ENCODE measurements around the gene ZNF750.

The ZNF750 gene

GRCh38 chr17:82838386-82839063 is 1.3 kb downstream of the ZNF750 start:
- no peak overlapping the region for H3K4me3 ChIP-seq (ENCODE audit: low read depth, low read length)
- no peak for DNase-seq (ENCODE audit: low read depth)
- TF ChIP-seq CTCF (IDR thresholded peaks at IDR 0.05; ENCODE audit: insufficient read depth, low read depth, low read length, missing control alignments) = no peak

- no peak for DNase-seq (ENCODE audit: low read depth)
- H3K4me3 ChIP-seq (ENCODE audit: low read depth, low read length) = no peak overlapping the region
- TF ChIP-seq CTCF (IDR thresholded peaks at IDR 0.05; ENCODE audit: insufficient read depth, low read depth, low read length, missing control alignments) = no peak
Measured at GRCh38 chr17:82837586-82838320, 2.1 kb downstream of the ZNF750 start.

- DNase-seq (ENCODE audit: low read depth) = no peak
- no peak overlapping the region for H3K4me3 ChIP-seq (ENCODE audit: low read depth, low read length)
- no peak for TF ChIP-seq CTCF (IDR thresholded peaks at IDR 0.05; ENCODE audit: insufficient read depth, low read depth, low read length, missing control alignments)
Measured at GRCh38 chr17:82836823-82837357, 2.9 kb downstream of the ZNF750 start.

GRCh38 chr17:82835766-82836512 is 3.9 kb downstream of the ZNF750 start:
- no peak overlapping the region for H3K4me3 ChIP-seq (ENCODE audit: low read depth, low read length)
- TF ChIP-seq CTCF (IDR thresholded peaks at IDR 0.05; ENCODE audit: insufficient read depth, low read depth, low read length, missing control alignments) = no peak
- DNase-seq (ENCODE audit: low read depth) = no peak

DNA sequence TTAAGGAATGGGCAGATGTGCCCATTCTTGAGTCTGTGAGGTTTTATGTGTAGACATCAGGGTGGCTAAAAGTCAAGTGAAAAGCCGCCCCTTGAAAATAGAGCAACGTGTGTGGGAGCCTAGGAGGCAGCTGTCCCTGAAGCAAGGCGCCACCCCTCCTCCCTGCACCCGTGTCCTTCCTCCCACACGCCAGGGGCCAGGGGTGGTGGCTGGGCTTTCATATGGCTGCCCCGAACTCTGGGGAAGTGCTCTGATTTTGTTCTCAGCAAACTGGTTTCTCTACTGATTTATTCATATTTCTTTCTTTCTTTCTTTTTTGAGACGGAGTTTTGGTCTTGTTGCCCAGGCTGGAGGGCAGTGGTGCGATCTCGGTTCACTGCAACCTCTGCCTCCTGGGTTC is 4.7 kb downstream of the ZNF750 start:
- H3K4me3 ChIP-seq (ENCODE audit: low read depth, low read length) = no peak overlapping the region
- TF ChIP-seq CTCF (IDR thresholded peaks at IDR 0.05; ENCODE audit: insufficient read depth, low read depth, low read length, missing control alignments) = no peak
- DNase-seq (ENCODE audit: low read depth) = no peak

- H3K4me3 ChIP-seq (ENCODE audit: low read depth, low read length) = no peak overlapping the region
- TF ChIP-seq CTCF (IDR thresholded peaks at IDR 0.05; ENCODE audit: insufficient read depth, low read depth, low read length, missing control alignments) = no peak
- no peak for DNase-seq (ENCODE audit: low read depth)
Measured at GRCh38 chr17:82832881-82833475, 6.8 kb downstream of the ZNF750 start.
